Mesendoderm (in vitro differentiated cells): Measurements from ENCODE around the gene LTBP4.

Source experiments
- DNase-seq: peaks from one replicate; pipeline ENCODE4 v3.0.0; 2013
- H2AK5ac ChIP-seq: 2 replicates; pipeline ENCODE4 v1.6.1; 2013; ENCODE audit warnings: low read length, inconsistent platforms
- H2BK120ac ChIP-seq: 2 replicates; pipeline ENCODE4 v1.6.1; 2013; ENCODE audit warnings: low read depth, mild to moderate bottlenecking, low read length, moderate library complexity, mixed read lengths
- H2BK15ac ChIP-seq: replicated peaks from 2 replicates; pipeline ENCODE4 v1.6.1; 2013; ENCODE audit warnings: low read depth, mild to moderate bottlenecking, moderate library complexity
- H2BK5ac ChIP-seq: 2 replicates; pipeline ENCODE4 v1.6.1; 2013; ENCODE audit warnings: low read length, inconsistent platforms
- H3K18ac ChIP-seq: 2 replicates; pipeline ENCODE4 v1.6.1; 2013; ENCODE audit warnings: mild to moderate bottlenecking, low read length, mixed read lengths
- H3K23ac ChIP-seq: one replicate; pipeline ENCODE4 v1.6.1; 2013; ENCODE audit warnings: low read length
- H3K27ac ChIP-seq: 2 replicates; pipeline ENCODE4 v1.5.1; 2013; ENCODE audit warnings: low read depth, mild to moderate bottlenecking, inconsistent platforms, low read length, moderate library complexity
- H3K27me3 ChIP-seq: 2 replicates; pipeline ENCODE4 v1.6.1; 2013; ENCODE audit warnings: low read length, control low read depth, mild to moderate bottlenecking, inconsistent platforms; ENCODE audit not compliant: insufficient read depth, poor library complexity
- H3K36me3 ChIP-seq: 2 replicates; pipeline ENCODE4 v1.6.1; 2013; ENCODE audit warnings: low read length, inconsistent platforms; ENCODE audit not compliant: control insufficient read depth, insufficient read depth
- H3K4ac ChIP-seq: one replicate; pipeline ENCODE4 v1.6.1; 2013; ENCODE audit warnings: low read depth, mild to moderate bottlenecking, low read length, moderate library complexity
- H3K4me1 ChIP-seq: 2 replicates; pipeline ENCODE4 v1.6.1; 2013; ENCODE audit warnings: low read depth, low read length, inconsistent platforms; ENCODE audit not compliant: control insufficient read depth
- H3K4me2 ChIP-seq: 2 replicates; pipeline ENCODE4 v1.6.1; 2013; ENCODE audit warnings: low read length
- H3K4me3 ChIP-seq: 2 replicates; pipeline ENCODE4 v1.5.1; 2013; ENCODE audit warnings: mild to moderate bottlenecking, low read length
- H3K56ac ChIP-seq: one replicate; pipeline ENCODE4 v1.6.1; 2013; ENCODE audit warnings: low read length
- H3K79me1 ChIP-seq: 2 replicates; pipeline ENCODE4 v1.6.1; 2013; ENCODE audit warnings: low read length, inconsistent platforms
- H3K79me2 ChIP-seq: 2 replicates; pipeline ENCODE4 v1.6.1; 2013; ENCODE audit warnings: mild to moderate bottlenecking, low read length; ENCODE audit not compliant: control insufficient read depth, insufficient read depth
- H3K9ac ChIP-seq: 2 replicates; pipeline ENCODE4 v1.6.1; 2013; ENCODE audit warnings: low read length, inconsistent platforms
- H4K5ac ChIP-seq: one replicate; pipeline ENCODE4 v1.6.1; 2013; ENCODE audit warnings: low read length
- H4K8ac ChIP-seq: one replicate; pipeline ENCODE4 v1.6.1; 2013; ENCODE audit warnings: low read depth, mild to moderate bottlenecking, control low read depth, low read length, moderate library complexity
- WGBS: extraction: QIAGEN DNeasy Blood & Tissue Kit; methylation state at CpG from one replicate; pipeline ENCODE4 v1.1.7; 2013; ENCODE audit warnings: low lambda C conversion rate, missing lambda C conversion rate; ENCODE audit not compliant: insufficient coverage; ENCODE audit errors: extremely low coverage; 5-methylcytosine and 5-hydroxymethylcytosine counted together

LTBP4 gene

DNA sequence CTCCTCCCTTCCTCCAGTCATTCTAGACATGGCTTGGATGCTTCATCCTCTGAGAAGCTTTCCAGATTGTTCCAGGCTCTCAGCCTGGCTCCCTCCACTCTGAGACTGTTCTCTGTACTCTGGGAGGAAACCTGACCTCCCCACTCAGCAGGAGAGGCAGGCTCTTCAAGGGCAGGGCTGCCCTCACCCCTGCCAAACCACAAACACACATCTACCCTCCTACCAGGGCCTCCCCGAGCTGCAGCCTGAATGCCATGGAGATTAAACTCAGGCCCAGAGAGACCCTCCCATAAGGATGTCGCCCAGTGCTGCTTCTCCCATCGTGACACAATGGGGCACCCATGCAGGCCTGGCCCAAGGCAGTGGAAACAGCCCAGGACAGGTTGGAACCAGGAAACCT, 73.1 kb downstream of the LTBP4 start:
- Histone ChIP-seq H3K23ac (no peak overlapping the region), H3K27me3 (no peaks in the 10 kb centered on the region), H3K4me2 (no peak overlapping the region), H4K8ac (no peak overlapping the region), H2BK120ac (no peak overlapping the region), H2AK5ac (no peak overlapping the region), H2BK5ac (no peak overlapping the region), H3K36me3 (peaks cover 17% of the 10 kb centered on the region), H3K4ac (no peak overlapping the region), H3K79me1 (no peaks in the 10 kb centered on the region), H2BK15ac (no peak overlapping the region), H3K9ac (no peak overlapping the region), H3K4me1 (no peaks in the 10 kb centered on the region), H4K5ac (no peak overlapping the region), H3K18ac (no peak overlapping the region), H3K79me2 (no peaks in the 10 kb centered on the region), H3K27ac (no peak overlapping the region), H3K4me3 (no peak overlapping the region), H3K56ac (no peak overlapping the region)
- no CpG with 5 or more reads among the region's 3 CpGs for WGBS
- no peak for DNase-seq

DNA sequence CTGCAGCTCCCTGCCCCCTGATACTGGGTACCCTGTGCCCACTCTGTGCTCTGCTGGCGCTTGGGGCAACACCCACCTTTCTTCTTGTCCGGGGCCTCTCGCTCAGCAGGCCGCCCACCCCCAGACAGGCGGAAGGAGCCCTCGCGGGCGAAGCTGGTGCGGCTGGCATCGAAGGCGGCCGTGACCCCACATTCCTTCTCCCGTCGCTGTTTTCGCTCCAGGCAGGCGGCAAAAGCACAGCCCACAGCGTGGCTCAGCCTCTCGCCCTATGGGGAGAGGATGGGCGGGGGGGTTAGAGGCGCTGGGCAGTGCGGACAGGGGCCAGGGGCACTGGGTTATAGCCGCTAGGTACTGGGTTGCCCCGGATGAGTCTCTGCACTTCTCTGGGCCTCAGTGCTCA, 76.0 kb downstream of the LTBP4 start:
- Histone ChIP-seq H3K23ac (no peak overlapping the region), H3K79me2 (no peaks in the 10 kb centered on the region), H2AK5ac (no peak overlapping the region), H3K4ac (no peak overlapping the region), H3K56ac (no peak overlapping the region), H3K79me1 (no peaks in the 10 kb centered on the region), H3K4me3 (no peak overlapping the region), H3K18ac (no peak overlapping the region), H3K9ac (no peak overlapping the region), H3K27ac (no peak overlapping the region), H2BK15ac (no peak overlapping the region), H4K5ac (no peak overlapping the region), H2BK120ac (no peak overlapping the region), H3K36me3 (peaks cover 10% of the 10 kb centered on the region), H3K27me3 (no peaks in the 10 kb centered on the region), H3K4me1 (no peaks in the 10 kb centered on the region), H2BK5ac (no peak overlapping the region), H4K8ac (no peak overlapping the region), H3K4me2 (no peak overlapping the region)
- DNase-seq = no peak
- no CpG with 5 or more reads among the region's 23 CpGs for WGBS
